ENCODE data around the gene MPHOSPH10. TPM values are rescaled to one million over a fixed set of nuclear protein-coding genes. Genes with fewer than 3 reads are reported as not detected.

MPHOSPH10 gene
- total RNA-seq, 2 experiments from 2014 or later = 18.7 to 42.7 TPM

DNA sequence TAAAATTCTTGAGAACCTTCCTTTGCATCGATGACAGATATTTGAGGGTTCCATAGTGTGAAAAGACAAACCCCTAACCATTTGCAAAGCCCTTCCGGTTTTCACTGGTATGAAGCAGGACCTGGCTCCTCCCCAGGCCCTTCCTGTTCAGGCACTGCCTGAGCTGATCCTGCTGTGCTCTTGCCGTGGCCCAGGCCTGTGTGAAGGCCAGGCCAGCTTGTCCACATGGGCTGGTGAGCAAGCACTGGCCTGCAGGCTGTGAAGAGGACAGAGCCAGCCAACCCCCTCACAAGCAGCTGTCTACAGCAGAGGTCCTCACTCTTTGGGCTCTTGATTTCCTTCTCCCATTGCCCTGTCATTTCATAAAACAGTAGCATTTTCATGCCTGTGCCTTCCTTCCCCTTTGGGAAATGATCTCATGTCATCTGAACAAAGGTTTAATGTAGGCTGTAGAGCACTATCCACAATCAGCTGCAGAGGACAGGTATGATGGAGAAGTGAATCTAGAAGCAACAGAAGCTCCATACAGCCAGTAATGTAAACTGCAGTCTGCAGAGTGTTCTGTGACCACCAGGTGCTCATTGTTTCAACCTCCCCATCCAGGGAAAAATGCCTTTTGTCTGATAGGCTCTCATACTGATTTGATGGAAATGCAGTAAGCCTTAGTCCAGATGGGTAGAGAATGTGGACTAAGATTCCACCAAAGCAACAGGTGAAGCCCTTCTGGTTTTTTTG is 19.8 kb downstream of the MPHOSPH10 start:
- CTCF ChIA-PET (ENCODE audit: unreplicated experiment) = interaction anchor here (0.6 kb wide), 1 partner anchor 347 kb away, joined by 3 read pairs; no protein-coding TSS in a partner anchor
- TF ChIP-seq EZH2phosphoT487 (IDR thresholded peaks at IDR 0.05; ENCODE audit: borderline replicate concordance, low read depth, low read length) (no peak), CTCF (conservative IDR thresholded peaks at IDR 0.05; ENCODE audit: low read length) (no peak)
- no peak overlapping the region for H3K4me3 ChIP-seq (ENCODE audit: low read depth, low read length, poor library complexity, severe bottlenecking)
- no peaks in the 10 kb centered on the region for H4K20me1 ChIP-seq (ENCODE audit: insufficient read depth, low read length)
- no peaks in the 10 kb centered on the region for H3K9me3 ChIP-seq (ENCODE audit: low read length)
- no TSS peak for BruUV-seq (replicated peaks)
- peaks cover 54% of the 10 kb centered on the region for H3K36me3 ChIP-seq (ENCODE audit: insufficient read depth, low read length)
- no peak overlapping the region for H2AFZ ChIP-seq (ENCODE audit: low read length)
- H3K79me2 ChIP-seq (ENCODE audit: insufficient read depth, low read depth, low read length) = no peaks in the 10 kb centered on the region
- H3K9me2 ChIP-seq (ENCODE audit: insufficient read depth, low read length) = no peaks in the 10 kb centered on the region
- intact Hi-C loops (cut with micrococcal nuclease; ENCODE audit: unreplicated experiment) = no loop called here
- no peak overlapping the region for H3K27ac ChIP-seq (ENCODE audit: low read depth, low read length, poor library complexity, severe bottlenecking)
- DNase-seq (ENCODE audit: low spot score) = no peak
- H3K4me1 ChIP-seq (ENCODE audit: insufficient read depth, low read length, poor library complexity, severe bottlenecking) = no peaks in the 10 kb centered on the region
- POLR2A ChIA-PET = interaction anchor here (1.5 to 2.0 kb wide), 2 partner anchors 12 to 20 kb away, joined by 4 to 8 read pairs; partner anchors contain the start of genes MCEE and MPHOSPH10
- H3K4me2 ChIP-seq (ENCODE audit: low read length) = no peak overlapping the region

DNA sequence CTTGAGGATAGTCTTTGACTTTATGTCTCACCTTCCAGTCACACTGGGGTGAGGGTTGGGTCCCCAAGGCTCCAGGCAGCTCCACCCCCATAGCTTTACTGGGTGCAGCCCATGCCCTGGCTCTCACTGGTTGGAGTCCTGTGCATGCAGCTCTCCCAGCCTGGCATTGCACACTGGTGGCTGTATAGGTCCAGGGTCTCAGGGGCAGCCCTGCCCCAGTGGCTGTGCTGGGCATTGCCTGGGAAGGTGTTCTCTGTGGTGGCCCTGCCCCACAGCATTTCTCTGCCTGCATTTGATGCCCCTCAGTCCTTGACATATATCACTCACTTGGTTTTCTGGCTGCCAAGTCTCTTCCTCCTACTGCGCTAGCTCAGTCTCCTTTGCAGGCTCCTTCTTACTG is 21.2 kb downstream of the MPHOSPH10 start:
- CTCF ChIA-PET (ENCODE audit: unreplicated experiment) = no interaction called here
- Histone ChIP-seq H3K9me2 (ENCODE audit: insufficient read depth, low read length) (no peaks in the 10 kb centered on the region), H4K20me1 (ENCODE audit: insufficient read depth, low read length) (no peaks in the 10 kb centered on the region), H3K79me2 (ENCODE audit: insufficient read depth, low read depth, low read length) (no peaks in the 10 kb centered on the region), H3K4me3 (ENCODE audit: low read depth, low read length, poor library complexity, severe bottlenecking) (no peak overlapping the region), H3K4me2 (ENCODE audit: low read length) (no peak overlapping the region), H3K27ac (ENCODE audit: low read depth, low read length, poor library complexity, severe bottlenecking) (no peak overlapping the region), H3K36me3 (ENCODE audit: insufficient read depth, low read length) (peaks cover 42% of the 10 kb centered on the region), H3K4me1 (ENCODE audit: insufficient read depth, low read length, poor library complexity, severe bottlenecking) (no peaks in the 10 kb centered on the region), H3K9me3 (ENCODE audit: low read length) (no peaks in the 10 kb centered on the region), H2AFZ (ENCODE audit: low read length) (no peak overlapping the region)
- POLR2A ChIA-PET = interaction anchor here (0.7 to 1.0 kb wide), 2 partner anchors 21 to 72 kb away, joined by 3 to 7 read pairs; partner anchors contain the start of gene MPHOSPH10
- DNase-seq (ENCODE audit: low spot score) = no peak
- no TSS peak for BruUV-seq (replicated peaks)
- no peak for TF ChIP-seq EZH2phosphoT487 (IDR thresholded peaks at IDR 0.05; ENCODE audit: borderline replicate concordance, low read depth, low read length)
- TF ChIP-seq CTCF (conservative IDR thresholded peaks at IDR 0.05; ENCODE audit: low read length) = no peak
- intact Hi-C loops (cut with micrococcal nuclease; ENCODE audit: unreplicated experiment) = no loop called here
